Panc1 (cell line): ENCODE measurements around the gene CRY2. TPM values are rescaled to one million over a fixed set of nuclear protein-coding genes. Genes with fewer than 3 reads are reported as not detected.

Experiments used
- ATAC-seq: fragments of 200-7000 bp; cut with Tn5 transposase; 2 replicates; pipeline ENCODE4 v1.9.1; 2020; ENCODE audit warnings: mild to moderate bottlenecking, moderate library complexity
- BruUV-seq: library from RNA; stranded (reverse); fragments of 400-500 nt; replicated peaks from 2 replicates; lab custom pipeline; 2021; lab: Mats Ljungman, UMichigan
- CTCF ChIA-PET: fragments of 300-600 bp; sonication (Branson Sonifier 250); formaldehyde crosslinking; loops from one replicate; lab custom pipeline; 2022; ENCODE audit warnings: antibody characterized with exemption; lab: Charles Lee
- POLR2A ChIA-PET: fragments of 300-600 bp; sonication (Branson Sonifier 250); formaldehyde crosslinking; loops from one replicate; lab custom pipeline; 2022; ENCODE audit warnings: antibody characterized with exemption; lab: Charles Lee
- DNase-seq: peaks from one replicate; pipeline ENCODE4 v3.0.0-alpha.2; 2010; ENCODE audit warnings: low read depth, low spot score
- H3K27ac ChIP-seq: 2 replicates; pipeline ENCODE4 v1.5.1; 2011; ENCODE audit warnings: mild to moderate bottlenecking, low read length, inconsistent platforms
- H3K27me3 ChIP-seq: fragments of 200-500 bp; sonication (Bioruptor generic); 2 replicates; pipeline ENCODE4 v1.6.0; 2014; ENCODE audit warnings: low read length, inconsistent platforms; ENCODE audit not compliant: control insufficient read depth, insufficient read depth
- H3K36me3 ChIP-seq: fragments of 200-500 bp; sonication (Bioruptor generic); 2 replicates; pipeline ENCODE4 v1.5.1; 2014; ENCODE audit warnings: inconsistent platforms, mild to moderate bottlenecking, low read length, moderate library complexity; ENCODE audit not compliant: control insufficient read depth, insufficient read depth
- H3K4me1 ChIP-seq: 2 replicates; pipeline ENCODE4 v1.5.1; 2011; ENCODE audit warnings: inconsistent platforms, mild to moderate bottlenecking, low read length, moderate library complexity; ENCODE audit not compliant: control insufficient read depth, insufficient read depth
- H3K4me3 ChIP-seq, 2 experiments: 2 replicates each; pipeline ENCODE4 v1.5.1; 2011 to 2012; ENCODE audit warnings: low read depth in 2 of 2, low read length in 2 of 2, mild to moderate bottlenecking in 2 of 2, inconsistent platforms in 1 of 2, moderate library complexity in 1 of 2
- H3K9me3 ChIP-seq: fragments of 200-500 bp; sonication (Bioruptor generic); 2 replicates; pipeline ENCODE4 v1.5.1; 2014; ENCODE audit warnings: low read depth, mild to moderate bottlenecking, inconsistent platforms, low read length, moderate library complexity; ENCODE audit not compliant: control insufficient read depth, insufficient read depth
- CTCF ChIP-seq: fragments of 450-650 bp; IDR thresholded peaks from 2 replicates; pipeline ENCODE4 v1.5.1; 2017; ENCODE audit warnings: mild to moderate bottlenecking
- POLR2AphosphoS5 ChIP-seq: IDR thresholded peaks from 2 replicates; pipeline ENCODE4 v1.6.1; 2012; ENCODE audit warnings: mild to moderate bottlenecking, low read depth, low read length, moderate library complexity
- REST ChIP-seq, 2 experiments: IDR thresholded peaks; 2 replicates each; pipeline ENCODE4 v1.6.1; 2011 to 2012; ENCODE audit warnings: low read depth in 2 of 2, control low read depth in 1 of 2, low read length in 1 of 2, mild to moderate bottlenecking in 1 of 2, moderate library complexity in 1 of 2; ENCODE audit not compliant: insufficient read depth in 1 of 2
- SIN3A ChIP-seq: IDR thresholded peaks from 2 replicates; pipeline ENCODE4 v1.6.1; 2012; ENCODE audit warnings: low read depth, mild to moderate bottlenecking, low read length, moderate library complexity, borderline replicate concordance; ENCODE audit not compliant: insufficient read depth
- TCF7L2 ChIP-seq: IDR thresholded peaks from 2 replicates; pipeline ENCODE4 v1.6.1; 2011; ENCODE audit warnings: mild to moderate bottlenecking, low read depth, low read length, inconsistent platforms
- in situ Hi-C: cut with HindIII; loops from 2 replicates; pipeline ENCODE4 v1.10.0; 2016; ENCODE audit warnings: low sequenced_read_pairs, low pct_unique_long_range_greater_than_20kb
- intact Hi-C: fragments of 100-400 bp; cut with micrococcal nuclease; formaldehyde crosslinking; loops from one replicate; pipeline ENCODE4 v1.10.0; 2022; ENCODE audit not compliant: unreplicated experiment
- total RNA-seq: library from RNA; stranded (reverse); gene quantifications from one replicate; pipeline ENCODE4 v1.2.1, GENCODE V29; 2021; ENCODE audit not compliant: unreplicated experiment

CRY2 gene
- total RNA-seq, 1 experiment from 2014 or later = 14.6 TPM

GRCh38 chr11:45803971-45804760 is 43.1 kb upstream of the CRY2 start:
- in situ Hi-C loops (no loop called here), intact Hi-C loops (no loop called here)
- Histone ChIP-seq H3K27ac (peak overlapping the region; percentile 71), H3K27me3 (no peaks in the 10 kb centered on the region), H3K36me3 (no peaks in the 10 kb centered on the region; the same call in 1 of the 2 replicates), H3K4me1 (peaks cover 22% of the 10 kb centered on the region), H3K9me3 (no peaks in the 10 kb centered on the region), H3K4me3 (peak overlapping the region; percentile 67 to 91)
- BruUV-seq = no TSS peak
- ChIA-PET POLR2A (no interaction called here), CTCF (no interaction called here)
- DNase-seq (no peak), ATAC-seq (peak; percentile 56)
- TF ChIP-seq POLR2AphosphoS5 (no peak), CTCF (no peak), SIN3A (no peak), REST (IDR thresholded peaks at IDR 0.05; ENCODE audit: insufficient read depth in 1 of 2, low read depth in 2 of 2, low read length in 1 of 2) (no peak), TCF7L2 (no peak)

DNA sequence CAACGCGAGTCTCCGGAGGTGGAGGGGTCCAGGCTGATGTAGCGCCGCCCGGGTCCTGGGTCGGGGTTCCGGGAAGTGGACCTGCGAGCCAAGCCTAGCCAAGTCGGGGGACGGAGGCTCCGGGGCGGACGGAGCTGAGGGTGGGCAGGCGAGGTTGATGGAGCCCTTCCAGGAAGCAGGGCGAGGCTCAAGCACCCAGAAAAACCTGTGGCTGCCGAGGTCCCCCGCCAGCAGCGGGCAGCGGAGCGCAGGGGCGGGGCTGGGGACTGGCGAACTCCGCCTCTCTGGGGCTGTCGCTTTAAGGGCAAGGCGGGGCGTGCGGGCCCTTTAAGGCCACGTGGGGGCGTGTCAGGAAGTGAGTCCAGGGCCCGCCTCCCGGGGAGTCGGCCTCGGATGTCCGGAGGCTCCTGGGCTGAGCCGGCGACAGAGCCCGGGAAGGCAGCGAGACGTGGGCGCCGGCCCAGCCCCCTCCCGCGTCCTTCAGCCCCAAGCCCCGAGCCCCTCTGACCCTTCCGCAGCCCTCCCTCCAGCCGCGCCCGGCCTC is 42.4 kb upstream of the CRY2 start, which contains the start of gene SLC35C1:
Gene SLC35C1, plus strand, starts transcription at position 389 of the 544 bp plus-strand sequence. CDS start 653 bp downstream, outside the sequence.
- H3K4me3 ChIP-seq = peak within 1 kb of the TSS; percentile 67 to 91
- DNase-seq (peak; percentile 51), ATAC-seq (peak; percentile 96)
- no peaks in the 10 kb centered on the region; the same call in 1 of the 2 replicates for H3K36me3 ChIP-seq
- TF ChIP-seq SIN3A (0 out of 2 replicates have a peak, but pooled peaks have one; percentile 81), REST (IDR thresholded peaks at IDR 0.05; ENCODE audit: insufficient read depth in 1 of 2, low read depth in 2 of 2, low read length in 1 of 2) (no peak), TCF7L2 (peak; percentile 76), CTCF (no peak; the same call in 1 of the 2 replicates), POLR2AphosphoS5 (peak; percentile 72)
- ChIA-PET CTCF (no interaction called here), POLR2A (no interaction called here)
- H3K4me1 ChIP-seq = peaks cover 22% of the 10 kb centered on the region
- no peaks in the 10 kb centered on the region for H3K27me3 ChIP-seq
- intact Hi-C loops = no loop called here
- H3K9me3 ChIP-seq = no peaks in the 10 kb centered on the region
- no TSS peak for BruUV-seq
- in situ Hi-C loops = no loop called here
- H3K27ac ChIP-seq = peak within 1 kb of the TSS; percentile 89
